ENCODE data around the gene AIFM3. TPM values are rescaled to one million over a fixed set of nuclear protein-coding genes. Genes with fewer than 3 reads are reported as not detected.

AIFM3 gene
- total RNA-seq, 1 experiment from 2014 or later = 9.7 TPM

DNA sequence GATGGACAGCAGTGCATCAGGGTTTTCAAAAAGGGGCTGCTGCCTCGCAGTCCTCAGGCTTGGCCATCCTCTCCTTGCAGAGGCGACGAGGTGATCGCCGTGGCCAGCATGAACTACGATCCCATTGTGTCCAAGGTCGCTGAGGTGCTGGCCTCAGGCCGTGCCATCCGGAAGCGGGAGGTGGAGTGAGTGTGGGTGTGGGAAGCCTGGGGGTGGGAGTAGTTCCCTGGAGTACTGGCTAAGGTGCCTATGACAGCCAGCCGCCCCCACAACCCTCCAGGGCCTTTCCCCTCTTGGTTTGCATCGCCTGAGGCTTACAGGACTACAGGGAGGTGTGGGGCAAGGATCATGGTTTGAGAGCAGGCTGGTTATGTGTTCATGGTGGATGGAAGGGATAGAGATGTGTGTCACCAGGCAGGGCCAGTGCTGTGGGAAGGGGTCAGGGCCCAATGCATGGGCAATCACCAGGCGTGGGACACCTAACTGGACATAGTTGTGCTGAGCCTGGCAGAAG, 12.9 kb downstream of the AIFM3 start:
- DNase-seq (ENCODE audit: low read depth, low spot score) (no peak), ATAC-seq (no peak)
- Histone ChIP-seq H3K4me3 (replicated peaks in 1 of 2; ENCODE audit: low read depth in 1 of 2, low read length in 2 of 2) (no peak overlapping the region), H4K20me1 (ENCODE audit: insufficient read depth) (no peaks in the 10 kb centered on the region), H3K4me2 (ENCODE audit: low read length) (no peak overlapping the region), H3K27ac (ENCODE audit: low read depth, low read length) (no peak overlapping the region; the same call in 1 of the 2 replicates), H3K9me3 (ENCODE audit: control insufficient read depth in 1 of 2, insufficient read depth in 1 of 2, low read depth in 1 of 2, low read length in 2 of 2) (peaks cover 4 to 10% of the 10 kb centered on the region in 2 experiments; a peak in 1 of 4 replicates), H2AFZ (ENCODE audit: low read depth, low read length, poor library complexity, severe bottlenecking) (no peak overlapping the region), H3K4me1 (ENCODE audit: control insufficient read depth in 1 of 2, insufficient read depth in 2 of 2, low read length in 2 of 2) (peaks cover 6 to 18% of the 10 kb centered on the region in 2 experiments; a peak in 2 of 4 replicates), H3K79me2 (ENCODE audit: insufficient read depth, low read length) (peaks cover 24% of the 10 kb centered on the region), H3K9ac (ENCODE audit: low read length) (no peak overlapping the region), H3K9me2 (ENCODE audit: insufficient read depth) (no peaks in the 10 kb centered on the region), H3K27me3 (ENCODE audit: insufficient read depth, low read length) (no peaks in the 10 kb centered on the region), H3K36me3 (ENCODE audit: control insufficient read depth in 1 of 2, insufficient read depth in 2 of 2, low read length in 2 of 2) (no peaks in the 10 kb centered on the region; a peak in 1 of 4 replicates)
- no peak for TF ChIP-seq MAX (IDR thresholded peaks at IDR 0.05)
- ChIA-PET CTCF (no interaction called here), RAD21 (ENCODE audit: low non-redundant PET in 1 of 2, low total read pairs in 2 of 2, uncharacterized antibody in 2 of 2, unreplicated experiment in 2 of 2) (no interaction called here), POLR2A (no interaction called here)
- intact Hi-C loops (cut with micrococcal nuclease) = loop anchor here (5.0 kb wide), 1 partner anchor 178 kb away; no protein-coding TSS in a partner anchor
- no TSS peak for BruUV-seq (replicated peaks)

DNA sequence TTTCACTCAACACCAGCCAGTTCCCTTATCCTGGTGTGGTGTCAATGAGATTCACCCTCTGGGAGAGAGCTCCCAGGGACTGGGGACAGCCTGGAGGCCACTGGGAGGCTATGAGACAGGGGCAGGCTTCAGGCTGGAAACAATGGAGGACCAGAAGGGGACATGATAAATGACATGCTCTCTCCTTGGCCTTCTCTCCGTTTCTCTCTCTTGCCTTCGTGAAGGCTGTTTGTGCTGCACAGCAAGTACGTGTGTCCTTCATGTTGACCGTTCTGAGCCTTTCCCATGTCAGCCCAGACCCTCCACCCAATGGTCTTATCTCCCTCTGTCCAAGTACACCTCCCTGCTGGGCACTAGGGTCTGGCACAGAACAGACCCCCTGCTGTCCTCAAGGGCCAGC, 13.5 kb downstream of the AIFM3 start:
- TF ChIP-seq, protein P1, sequence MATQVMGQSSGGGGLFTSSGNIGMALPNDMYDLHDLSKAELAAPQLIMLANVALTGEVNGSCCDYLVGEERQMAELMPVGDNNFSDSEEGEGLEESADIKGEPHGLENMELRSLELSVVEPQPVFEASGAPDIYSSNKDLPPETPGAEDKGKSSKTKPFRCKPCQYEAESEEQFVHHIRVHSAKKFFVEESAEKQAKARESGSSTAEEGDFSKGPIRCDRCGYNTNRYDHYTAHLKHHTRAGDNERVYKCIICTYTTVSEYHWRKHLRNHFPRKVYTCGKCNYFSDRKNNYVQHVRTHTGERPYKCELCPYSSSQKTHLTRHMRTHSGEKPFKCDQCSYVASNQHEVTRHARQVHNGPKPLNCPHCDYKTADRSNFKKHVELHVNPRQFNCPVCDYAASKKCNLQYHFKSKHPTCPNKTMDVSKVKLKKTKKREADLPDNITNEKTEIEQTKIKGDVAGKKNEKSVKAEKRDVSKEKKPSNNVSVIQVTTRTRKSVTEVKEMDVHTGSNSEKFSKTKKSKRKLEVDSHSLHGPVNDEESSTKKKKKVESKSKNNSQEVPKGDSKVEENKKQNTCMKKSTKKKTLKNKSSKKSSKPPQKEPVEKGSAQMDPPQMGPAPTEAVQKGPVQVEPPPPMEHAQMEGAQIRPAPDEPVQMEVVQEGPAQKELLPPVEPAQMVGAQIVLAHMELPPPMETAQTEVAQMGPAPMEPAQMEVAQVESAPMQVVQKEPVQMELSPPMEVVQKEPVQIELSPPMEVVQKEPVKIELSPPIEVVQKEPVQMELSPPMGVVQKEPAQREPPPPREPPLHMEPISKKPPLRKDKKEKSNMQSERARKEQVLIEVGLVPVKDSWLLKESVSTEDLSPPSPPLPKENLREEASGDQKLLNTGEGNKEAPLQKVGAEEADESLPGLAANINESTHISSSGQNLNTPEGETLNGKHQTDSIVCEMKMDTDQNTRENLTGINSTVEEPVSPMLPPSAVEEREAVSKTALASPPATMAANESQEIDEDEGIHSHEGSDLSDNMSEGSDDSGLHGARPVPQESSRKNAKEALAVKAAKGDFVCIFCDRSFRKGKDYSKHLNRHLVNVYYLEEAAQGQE (IDR thresholded peaks at IDR 0.05; ENCODE audit: low read depth) = no peak
- TF ChIP-seq, protein P2, sequence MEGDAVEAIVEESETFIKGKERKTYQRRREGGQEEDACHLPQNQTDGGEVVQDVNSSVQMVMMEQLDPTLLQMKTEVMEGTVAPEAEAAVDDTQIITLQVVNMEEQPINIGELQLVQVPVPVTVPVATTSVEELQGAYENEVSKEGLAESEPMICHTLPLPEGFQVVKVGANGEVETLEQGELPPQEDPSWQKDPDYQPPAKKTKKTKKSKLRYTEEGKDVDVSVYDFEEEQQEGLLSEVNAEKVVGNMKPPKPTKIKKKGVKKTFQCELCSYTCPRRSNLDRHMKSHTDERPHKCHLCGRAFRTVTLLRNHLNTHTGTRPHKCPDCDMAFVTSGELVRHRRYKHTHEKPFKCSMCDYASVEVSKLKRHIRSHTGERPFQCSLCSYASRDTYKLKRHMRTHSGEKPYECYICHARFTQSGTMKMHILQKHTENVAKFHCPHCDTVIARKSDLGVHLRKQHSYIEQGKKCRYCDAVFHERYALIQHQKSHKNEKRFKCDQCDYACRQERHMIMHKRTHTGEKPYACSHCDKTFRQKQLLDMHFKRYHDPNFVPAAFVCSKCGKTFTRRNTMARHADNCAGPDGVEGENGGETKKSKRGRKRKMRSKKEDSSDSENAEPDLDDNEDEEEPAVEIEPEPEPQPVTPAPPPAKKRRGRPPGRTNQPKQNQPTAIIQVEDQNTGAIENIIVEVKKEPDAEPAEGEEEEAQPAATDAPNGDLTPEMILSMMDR (IDR thresholded peaks at IDR 0.05 in 2 of 3, conservative IDR thresholded peaks at IDR 0.05 in 1 of 3; ENCODE audit: borderline replicate concordance in 1 of 3, insufficient read depth in 1 of 3, low read depth in 2 of 3, low read length in 2 of 3) = no peak
- no peak for TF ChIP-seq SRF (IDR thresholded peaks at IDR 0.05; ENCODE audit: low read depth)
- no peak for TF ChIP-seq JUND (IDR thresholded peaks at IDR 0.05)
- TF ChIP-seq CEBPB (IDR thresholded peaks at IDR 0.05; ENCODE audit: low read depth) = no peak
- TF ChIP-seq SP1 (IDR thresholded peaks at IDR 0.05; ENCODE audit: low read depth) = no peak
- Histone ChIP-seq H3K27ac (ENCODE audit: low read depth, low read length) (peak overlapping the region; percentile 80; the same call in 1 of the 2 replicates), H3K9me2 (ENCODE audit: insufficient read depth) (no peaks in the 10 kb centered on the region), H2AFZ (ENCODE audit: low read depth, low read length, poor library complexity, severe bottlenecking) (no peak overlapping the region), H3K9ac (ENCODE audit: low read length) (peak overlapping the region; percentile 93; the same call in 1 of the 2 replicates), H3K4me2 (ENCODE audit: low read length) (peak overlapping the region; percentile 99), H3K4me1 (ENCODE audit: control insufficient read depth in 1 of 2, insufficient read depth in 2 of 2, low read length in 2 of 2) (peaks cover 6 to 18% of the 10 kb centered on the region in 2 experiments; a peak in 2 of 4 replicates), H3K36me3 (ENCODE audit: control insufficient read depth in 1 of 2, insufficient read depth in 2 of 2, low read length in 2 of 2) (peaks cover 0 to 4% of the 10 kb centered on the region in 2 experiments; a peak in 1 of 4 replicates), H3K79me2 (ENCODE audit: insufficient read depth, low read length) (peaks cover 24% of the 10 kb centered on the region), H4K20me1 (ENCODE audit: insufficient read depth) (no peaks in the 10 kb centered on the region), H3K27me3 (ENCODE audit: insufficient read depth, low read length) (no peaks in the 10 kb centered on the region), H3K4me3 (replicated peaks in 1 of 2; ENCODE audit: low read depth in 1 of 2, low read length in 2 of 2) (no peak overlapping the region), H3K9me3 (ENCODE audit: control insufficient read depth in 1 of 2, insufficient read depth in 1 of 2, low read depth in 1 of 2, low read length in 2 of 2) (peaks cover 4 to 10% of the 10 kb centered on the region in 2 experiments; a peak in 1 of 4 replicates)
- ATAC-seq (no peak), DNase-seq (ENCODE audit: low read depth, low spot score) (no peak)
- intact Hi-C loops (cut with micrococcal nuclease) = loop anchor here (5.0 kb wide), 1 partner anchor 178 kb away; no protein-coding TSS in a partner anchor
- CTCF ChIA-PET = no interaction called here
- no TSS peak for BruUV-seq (replicated peaks)
- RAD21 ChIA-PET (ENCODE audit: low non-redundant PET in 1 of 2, low total read pairs in 2 of 2, uncharacterized antibody in 2 of 2, unreplicated experiment in 2 of 2) = no interaction called here
- POLR2A ChIA-PET = no interaction called here
